Measurements from ENCODE around the gene SLC6A2. TPM values are rescaled to one million over a fixed set of nuclear protein-coding genes. Genes with fewer than 3 reads are reported as not detected.

The SLC6A2 gene
- total RNA-seq, 1 donor from 2014 or later: not detected

DNA sequence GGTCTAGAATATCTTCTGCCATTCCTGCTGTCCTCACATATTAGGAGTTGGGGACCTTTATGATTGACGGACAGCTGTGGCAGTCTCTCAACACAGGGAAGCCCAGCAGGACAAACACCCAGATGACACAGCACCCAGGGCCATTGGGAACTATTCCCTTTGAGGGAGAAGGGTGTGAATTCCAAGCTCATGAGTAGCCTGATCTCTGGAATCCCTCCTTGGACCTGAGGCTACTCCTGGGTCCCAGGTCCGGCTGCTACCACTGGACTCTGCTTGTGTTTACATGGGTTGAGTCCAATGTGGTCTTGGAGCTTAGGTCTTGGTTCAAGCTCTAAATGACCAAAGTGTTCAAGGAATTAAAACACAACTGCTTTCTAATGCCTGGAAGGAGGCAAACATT lies 78.9 kb downstream of the SLC6A2 start:
- no peak for DNase-seq (ENCODE audit: low spot score in 2 of 2)
- no peak overlapping the region for H3K4me3 ChIP-seq
- no peaks in the 10 kb centered on the region for H3K27me3 ChIP-seq
- no peaks in the 10 kb centered on the region for H3K9me3 ChIP-seq
- H3K36me3 ChIP-seq: no peaks in the 10 kb centered on the region
- TF ChIP-seq, protein P1, sequence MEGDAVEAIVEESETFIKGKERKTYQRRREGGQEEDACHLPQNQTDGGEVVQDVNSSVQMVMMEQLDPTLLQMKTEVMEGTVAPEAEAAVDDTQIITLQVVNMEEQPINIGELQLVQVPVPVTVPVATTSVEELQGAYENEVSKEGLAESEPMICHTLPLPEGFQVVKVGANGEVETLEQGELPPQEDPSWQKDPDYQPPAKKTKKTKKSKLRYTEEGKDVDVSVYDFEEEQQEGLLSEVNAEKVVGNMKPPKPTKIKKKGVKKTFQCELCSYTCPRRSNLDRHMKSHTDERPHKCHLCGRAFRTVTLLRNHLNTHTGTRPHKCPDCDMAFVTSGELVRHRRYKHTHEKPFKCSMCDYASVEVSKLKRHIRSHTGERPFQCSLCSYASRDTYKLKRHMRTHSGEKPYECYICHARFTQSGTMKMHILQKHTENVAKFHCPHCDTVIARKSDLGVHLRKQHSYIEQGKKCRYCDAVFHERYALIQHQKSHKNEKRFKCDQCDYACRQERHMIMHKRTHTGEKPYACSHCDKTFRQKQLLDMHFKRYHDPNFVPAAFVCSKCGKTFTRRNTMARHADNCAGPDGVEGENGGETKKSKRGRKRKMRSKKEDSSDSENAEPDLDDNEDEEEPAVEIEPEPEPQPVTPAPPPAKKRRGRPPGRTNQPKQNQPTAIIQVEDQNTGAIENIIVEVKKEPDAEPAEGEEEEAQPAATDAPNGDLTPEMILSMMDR (IDR thresholded peaks at IDR 0.05): no peak
- no peak overlapping the region for H3K27ac ChIP-seq
- intact Hi-C loops (cut with DNase I): no loop called here
- no peaks in the 10 kb centered on the region for H3K4me1 ChIP-seq

DNA sequence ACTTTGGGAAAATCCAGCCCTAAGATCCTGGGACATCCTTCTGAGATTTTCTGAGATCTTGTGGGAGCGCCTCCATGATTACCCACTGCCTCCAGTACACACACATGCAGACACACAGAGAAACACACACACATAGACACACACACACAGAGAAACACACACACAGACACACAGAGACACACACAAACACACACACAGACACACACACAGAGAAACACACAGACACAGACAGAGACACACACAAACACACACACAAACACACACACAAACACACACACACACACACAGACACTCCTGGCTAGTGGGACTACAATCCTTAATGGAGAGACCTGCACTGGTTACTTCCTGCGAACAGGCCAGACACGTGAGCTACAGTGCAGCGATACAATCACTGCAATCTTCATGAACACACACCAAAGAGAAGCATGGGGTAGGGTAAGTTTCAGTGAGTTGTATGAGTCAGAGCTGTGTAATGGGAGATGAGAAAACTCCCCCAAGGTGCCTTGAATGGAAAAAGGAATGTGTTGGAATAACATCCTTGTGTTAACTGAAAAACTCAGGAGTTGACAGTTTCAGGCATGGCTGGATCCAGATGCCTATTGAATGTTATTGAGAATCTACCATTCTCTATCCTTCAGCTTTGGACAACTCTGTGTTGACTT lies 79.5 kb downstream of the SLC6A2 start:
- no peaks in the 10 kb centered on the region for H3K36me3 ChIP-seq
- H3K27me3 ChIP-seq: no peaks in the 10 kb centered on the region
- DNase-seq (ENCODE audit: low spot score in 2 of 2): no peak
- no peak overlapping the region for H3K4me3 ChIP-seq
- no peaks in the 10 kb centered on the region for H3K4me1 ChIP-seq
- intact Hi-C loops (cut with DNase I): no loop called here
- H3K9me3 ChIP-seq: no peaks in the 10 kb centered on the region
- no peak overlapping the region for H3K27ac ChIP-seq
- TF ChIP-seq, protein P1 (IDR thresholded peaks at IDR 0.05): no peak

DNA sequence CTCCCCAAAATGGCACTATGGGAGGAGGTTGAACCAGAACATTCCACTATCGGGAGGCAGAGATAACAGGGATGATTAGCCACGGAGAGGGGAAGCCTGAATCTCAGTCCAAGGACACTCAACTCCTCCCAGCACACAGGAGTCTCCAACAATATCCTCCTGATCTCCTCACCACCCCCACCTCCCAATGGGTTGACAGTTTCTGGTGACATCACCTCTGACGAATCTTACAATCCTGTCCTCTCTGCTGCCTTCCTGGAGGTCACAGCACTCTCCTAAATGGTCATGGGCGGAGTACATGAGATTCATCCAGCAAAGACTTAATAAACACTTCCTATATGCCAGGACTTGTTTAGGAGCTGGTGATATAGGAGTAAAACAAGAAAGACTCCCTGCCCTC lies 80.9 kb downstream of the SLC6A2 start:
- DNase-seq (ENCODE audit: low spot score in 2 of 2): no peak
- H3K4me3 ChIP-seq: no peak overlapping the region
- intact Hi-C loops (cut with DNase I): no loop called here
- no peaks in the 10 kb centered on the region for H3K4me1 ChIP-seq
- H3K36me3 ChIP-seq: no peaks in the 10 kb centered on the region
- no peak overlapping the region for H3K27ac ChIP-seq
- H3K27me3 ChIP-seq: no peaks in the 10 kb centered on the region
- H3K9me3 ChIP-seq: no peaks in the 10 kb centered on the region
- TF ChIP-seq, protein P1 (IDR thresholded peaks at IDR 0.05): no peak

DNA sequence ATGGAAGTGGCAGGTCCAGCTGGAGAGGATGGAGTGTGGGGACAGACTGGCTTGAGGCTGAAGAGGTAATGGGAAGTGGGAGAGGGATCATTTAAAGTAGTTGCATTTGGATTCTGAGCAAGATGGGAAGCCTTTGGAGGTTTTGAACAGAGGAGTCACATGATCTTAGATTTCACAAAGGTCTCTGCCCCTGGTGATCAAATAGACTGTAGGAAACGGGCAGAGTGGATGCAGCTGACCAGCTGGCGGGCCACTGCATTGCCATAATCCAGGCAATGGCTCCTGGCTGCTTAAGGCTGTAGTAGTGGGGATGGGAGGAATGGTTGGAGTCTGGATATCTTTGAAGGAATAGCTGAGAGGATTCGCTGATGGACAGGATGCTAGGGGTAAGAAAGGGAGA lies 81.5 kb downstream of the SLC6A2 start:
- H3K27me3 ChIP-seq: no peaks in the 10 kb centered on the region
- H3K4me3 ChIP-seq: no peak overlapping the region
- H3K4me1 ChIP-seq: no peaks in the 10 kb centered on the region
- no peak for DNase-seq (ENCODE audit: low spot score in 2 of 2)
- no peaks in the 10 kb centered on the region for H3K9me3 ChIP-seq
- TF ChIP-seq, protein P1 (IDR thresholded peaks at IDR 0.05): no peak
- H3K27ac ChIP-seq: no peak overlapping the region
- H3K36me3 ChIP-seq: no peaks in the 10 kb centered on the region
- intact Hi-C loops (cut with DNase I): no loop called here

DNA sequence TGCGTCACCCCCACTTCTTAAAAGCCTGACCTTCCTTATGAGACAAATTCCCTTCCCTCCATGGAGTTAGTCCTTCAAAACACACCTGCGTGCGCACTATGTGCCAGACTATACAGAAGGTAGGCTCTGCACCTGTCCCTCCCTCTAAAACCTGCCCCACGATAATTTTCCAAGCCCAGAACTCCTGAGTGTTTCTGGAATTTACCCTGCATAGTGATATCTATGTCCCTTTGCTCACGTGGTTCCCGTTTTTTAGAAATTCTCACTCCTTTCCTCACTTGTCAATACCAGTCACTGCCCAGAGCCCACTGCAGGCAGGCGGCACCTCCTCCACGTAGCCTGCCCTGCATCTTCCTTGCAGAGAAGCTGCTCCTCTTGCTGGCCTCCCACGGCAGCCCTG lies 82.2 kb downstream of the SLC6A2 start:
- no peaks in the 10 kb centered on the region for H3K9me3 ChIP-seq
- DNase-seq (ENCODE audit: low spot score in 2 of 2): no peak
- no peak overlapping the region for H3K4me3 ChIP-seq
- no peaks in the 10 kb centered on the region for H3K27me3 ChIP-seq
- H3K36me3 ChIP-seq: no peaks in the 10 kb centered on the region
- no peaks in the 10 kb centered on the region for H3K4me1 ChIP-seq
- TF ChIP-seq, protein P1 (IDR thresholded peaks at IDR 0.05): no peak
- H3K27ac ChIP-seq: no peak overlapping the region
- intact Hi-C loops (cut with DNase I): no loop called here

DNA sequence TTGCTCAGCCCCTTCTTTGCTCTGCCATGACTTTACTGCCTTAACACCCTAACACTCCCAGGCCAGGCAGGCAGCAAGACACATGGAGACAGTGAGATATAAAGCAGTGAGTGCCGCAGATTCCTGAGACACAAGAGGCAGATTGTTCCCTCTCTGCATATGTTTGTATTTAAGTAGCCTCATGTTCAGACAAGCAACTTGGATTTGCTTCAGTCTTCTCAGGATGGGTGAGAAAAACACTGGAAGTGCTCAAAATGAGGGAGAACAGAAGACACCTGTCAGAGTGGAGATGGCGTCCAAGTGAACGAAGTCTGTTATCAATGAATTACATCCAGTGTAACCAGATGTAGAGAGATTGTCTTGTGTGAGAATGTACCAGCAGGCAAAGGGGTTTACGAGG lies 90.3 kb downstream of the SLC6A2 start:
- no peaks in the 10 kb centered on the region for H3K27me3 ChIP-seq

More for the DNA sequence above, 90.3 kb downstream of the SLC6A2 start:
- Histone ChIP-seq H3K9me3 (no peaks in the 10 kb centered on the region), H3K4me1 (no peaks in the 10 kb centered on the region), H3K36me3 (no peaks in the 10 kb centered on the region), H3K4me3 (no peak overlapping the region), H3K27ac (no peak overlapping the region)
- TF ChIP-seq, protein P1 (IDR thresholded peaks at IDR 0.05): no peak
- intact Hi-C loops (cut with DNase I): no loop called here
- DNase-seq (ENCODE audit: low spot score in 2 of 2): no peak

Data from ascending aorta (tissue), 2 donors.